ENCODE measurements around the gene TMEM139.

TMEM139 gene

DNA sequence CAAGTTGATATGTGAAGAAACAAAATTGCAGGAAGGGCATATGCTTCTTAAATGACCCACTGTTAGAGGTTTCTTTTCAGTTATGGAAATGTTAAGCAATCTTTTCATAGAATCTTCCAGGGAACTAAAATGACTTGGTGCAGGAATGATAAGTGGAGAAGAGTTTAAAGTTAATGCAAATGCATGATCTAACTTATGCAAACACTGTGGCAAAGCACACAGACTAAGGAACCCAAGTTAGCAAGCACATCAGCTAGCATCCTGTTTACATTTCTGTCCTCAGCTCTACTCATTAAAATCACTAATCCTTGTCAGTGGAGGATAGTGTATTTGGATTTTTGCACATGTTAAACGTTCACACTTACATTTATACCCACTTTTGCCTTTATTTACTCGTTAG, 40.5 kb downstream of the TMEM139 start:
- DNase-seq (ENCODE audit: low read depth) = no peak

DNA sequence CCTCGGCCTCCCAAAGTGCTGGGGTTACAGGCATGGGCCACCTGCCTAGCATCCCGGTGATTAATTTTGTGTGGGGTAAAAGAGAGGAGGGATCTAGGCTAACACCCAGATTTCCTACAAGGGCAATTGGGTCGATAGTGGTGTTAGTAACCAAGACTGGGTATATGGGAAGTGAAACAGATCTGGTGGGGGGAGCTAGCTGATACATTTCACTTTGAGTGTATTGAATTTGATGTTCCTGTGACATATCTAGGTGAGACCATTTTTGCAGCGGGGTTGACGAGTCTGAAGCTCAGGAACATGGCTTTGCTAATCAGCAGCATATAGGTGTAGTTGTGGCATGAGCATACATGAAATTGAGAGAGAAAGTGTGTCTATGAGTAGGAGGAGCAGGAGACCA, 43.1 kb downstream of the TMEM139 start:
- no peak for DNase-seq (ENCODE audit: low read depth)

DNA sequence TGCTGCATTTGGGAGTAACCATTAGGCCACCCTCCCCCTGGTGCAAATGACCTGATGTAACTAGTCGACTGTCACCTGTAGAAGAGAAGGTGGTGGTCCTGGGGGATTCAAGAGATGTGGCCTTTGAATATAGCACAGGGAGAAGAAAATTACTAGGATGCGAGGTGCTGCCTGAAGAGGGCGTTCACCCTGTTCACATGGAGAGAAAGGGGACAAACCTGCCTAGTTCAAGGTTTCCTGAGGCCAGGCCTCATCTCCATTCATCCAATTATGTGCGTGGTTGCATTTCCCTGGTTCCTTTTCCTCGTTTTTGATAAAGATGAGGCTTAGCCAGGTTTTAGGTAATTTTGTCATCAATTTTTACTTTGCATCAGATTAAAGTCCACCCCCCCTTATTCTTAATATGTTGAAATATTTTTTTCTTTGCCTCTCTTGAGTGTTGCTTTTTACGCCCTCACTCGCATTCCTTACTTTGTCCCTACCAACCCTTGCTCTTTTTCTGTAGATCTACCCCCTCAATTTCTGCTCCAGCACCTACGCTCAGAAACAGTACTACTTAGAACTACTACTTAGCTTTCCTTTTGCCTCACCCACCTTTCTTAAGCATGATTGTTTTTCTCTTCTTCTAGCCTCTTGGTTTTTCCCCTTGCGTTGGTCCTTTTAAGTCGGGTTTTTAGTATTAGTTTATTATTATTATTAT, 44.9 kb downstream of the TMEM139 start:
- DNase-seq (ENCODE audit: low read depth) = no peak

DNA sequence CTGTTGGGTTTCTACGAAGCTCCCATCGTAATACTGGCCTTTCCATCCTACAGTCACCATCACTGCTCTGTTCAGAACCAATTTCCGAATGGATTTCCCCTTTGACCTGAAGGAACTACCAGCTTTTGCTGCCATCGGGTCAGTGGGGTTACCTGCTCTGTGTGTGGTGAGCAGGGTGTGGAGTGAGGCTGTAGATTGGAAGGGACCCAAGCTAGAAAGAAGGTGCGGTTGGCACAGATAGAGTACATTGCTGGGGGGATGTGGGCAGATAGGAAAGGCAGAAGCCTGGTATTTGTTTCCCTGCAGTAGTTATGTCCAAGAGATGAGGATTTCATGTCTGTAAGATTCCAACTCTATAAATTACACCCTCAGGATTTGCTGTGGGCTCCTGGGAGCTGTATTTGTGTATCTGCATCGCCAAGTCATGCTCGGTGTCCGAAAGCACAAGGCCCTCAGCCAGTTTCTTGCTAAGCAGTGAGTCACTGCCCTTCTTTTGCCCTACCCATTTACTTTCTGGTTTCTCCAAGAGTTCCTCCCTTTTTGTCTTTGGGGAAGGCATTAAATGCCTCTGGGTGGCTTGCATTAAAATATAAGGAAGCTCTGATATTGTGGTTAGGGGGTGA, 46.5 kb downstream of the TMEM139 start:
- DNase-seq (ENCODE audit: low read depth) = peak; percentile 4

DNA sequence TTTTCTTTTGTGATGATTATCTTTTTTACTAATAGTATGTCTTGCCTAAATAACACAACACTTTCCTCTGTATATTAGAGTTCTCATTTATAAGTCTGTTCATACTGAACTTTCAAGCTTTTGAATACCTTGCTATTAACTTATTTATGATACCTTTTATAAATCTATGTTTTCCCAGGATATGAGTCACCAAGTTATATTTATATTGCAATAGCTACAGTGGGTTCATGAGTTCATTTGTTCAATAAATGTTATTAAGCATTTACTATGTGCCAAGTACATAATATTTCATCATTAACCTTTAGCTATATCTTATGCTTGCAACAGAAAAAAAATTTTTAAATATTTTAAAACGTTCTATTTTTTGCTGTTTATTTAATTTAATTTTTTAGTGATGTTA, 49.5 kb downstream of the TMEM139 start:
- DNase-seq (ENCODE audit: low read depth) = no peak

DNA sequence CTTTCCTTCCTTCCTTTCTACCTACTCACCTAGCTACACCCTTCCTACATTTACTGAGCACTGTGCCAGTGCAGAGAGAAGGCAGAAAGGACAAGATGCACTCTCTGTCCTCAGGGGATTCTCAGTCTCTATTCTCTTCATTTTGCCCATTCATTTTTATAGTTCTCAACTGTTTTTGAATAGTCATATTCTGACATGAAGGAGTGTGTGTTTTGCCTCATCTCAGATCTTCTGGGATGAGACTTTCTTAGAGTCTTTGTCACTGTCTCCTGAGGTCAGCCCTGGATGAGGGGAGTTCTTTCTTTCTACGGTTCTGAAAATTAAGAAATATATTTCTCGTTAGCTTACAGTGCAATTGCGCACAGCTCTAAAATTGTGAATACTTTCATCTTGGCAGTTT, 52.5 kb downstream of the TMEM139 start:
- no peak for DNase-seq (ENCODE audit: low read depth)
